ENCODE data around the gene LSM7.

DNA sequence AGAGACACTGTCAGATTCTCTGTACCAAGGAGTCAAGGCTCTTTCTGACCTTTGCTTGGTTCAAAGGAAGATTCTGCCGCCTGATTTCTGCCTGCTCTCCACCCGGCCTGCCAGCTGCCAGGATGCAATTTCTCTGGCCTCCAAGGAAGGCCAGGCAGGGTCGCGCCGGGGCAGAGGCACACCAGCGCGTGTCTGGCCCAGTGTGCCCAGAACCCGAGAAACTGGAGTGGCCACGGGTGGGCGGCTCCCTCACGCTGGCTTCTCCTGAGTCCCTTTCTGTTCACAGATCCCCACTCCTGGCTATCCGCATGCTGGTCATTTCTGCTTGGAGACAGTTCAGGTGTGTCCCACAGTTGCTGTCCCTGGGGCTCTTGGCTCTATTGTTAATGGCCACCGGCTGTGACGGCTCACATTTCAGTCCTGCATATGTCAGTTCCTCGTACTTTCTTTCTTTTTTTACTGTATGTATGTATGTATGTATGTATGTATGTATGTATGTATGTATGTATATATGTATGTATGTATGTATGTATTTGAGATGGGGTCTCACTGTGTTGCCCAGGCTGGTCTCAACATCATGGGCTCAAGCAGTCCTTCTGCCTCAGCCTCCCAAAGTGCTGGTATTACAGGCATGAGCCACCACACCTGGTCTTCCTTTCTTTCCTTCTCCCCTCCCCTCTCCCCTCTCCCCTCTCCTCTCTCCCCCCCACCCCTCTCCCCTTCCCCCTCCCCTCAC, 48.6 kb upstream of the LSM7 start:
- TF ChIP-seq, protein P1, sequence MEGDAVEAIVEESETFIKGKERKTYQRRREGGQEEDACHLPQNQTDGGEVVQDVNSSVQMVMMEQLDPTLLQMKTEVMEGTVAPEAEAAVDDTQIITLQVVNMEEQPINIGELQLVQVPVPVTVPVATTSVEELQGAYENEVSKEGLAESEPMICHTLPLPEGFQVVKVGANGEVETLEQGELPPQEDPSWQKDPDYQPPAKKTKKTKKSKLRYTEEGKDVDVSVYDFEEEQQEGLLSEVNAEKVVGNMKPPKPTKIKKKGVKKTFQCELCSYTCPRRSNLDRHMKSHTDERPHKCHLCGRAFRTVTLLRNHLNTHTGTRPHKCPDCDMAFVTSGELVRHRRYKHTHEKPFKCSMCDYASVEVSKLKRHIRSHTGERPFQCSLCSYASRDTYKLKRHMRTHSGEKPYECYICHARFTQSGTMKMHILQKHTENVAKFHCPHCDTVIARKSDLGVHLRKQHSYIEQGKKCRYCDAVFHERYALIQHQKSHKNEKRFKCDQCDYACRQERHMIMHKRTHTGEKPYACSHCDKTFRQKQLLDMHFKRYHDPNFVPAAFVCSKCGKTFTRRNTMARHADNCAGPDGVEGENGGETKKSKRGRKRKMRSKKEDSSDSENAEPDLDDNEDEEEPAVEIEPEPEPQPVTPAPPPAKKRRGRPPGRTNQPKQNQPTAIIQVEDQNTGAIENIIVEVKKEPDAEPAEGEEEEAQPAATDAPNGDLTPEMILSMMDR (IDR thresholded peaks at IDR 0.05): no peak
- TF ChIP-seq EZH2 (IDR thresholded peaks at IDR 0.05) (no peak), EZH2phosphoT487 (IDR thresholded peaks at IDR 0.05) (no peak)
